Measurements from ENCODE around the gene BBS7. TPM values are rescaled to one million over a fixed set of nuclear protein-coding genes. Genes with fewer than 3 reads are reported as not detected.

BBS7 gene
- total and polyA plus RNA-seq, 9 of the 15 experiments (the other 6 are each of a cell fraction or from before 2014, with no cell fraction given), result 13.4 to 25.8 (median 16.4) TPM

- TF ChIP-seq GTF3C2 (IDR thresholded peaks at IDR 0.05; ENCODE audit: borderline replicate concordance, extremely low read depth, insufficient read length) (no peak), BCOR (IDR thresholded peaks at IDR 0.05) (peak; percentile 94), JUN (IDR thresholded peaks at IDR 0.05; ENCODE audit: borderline replicate concordance, low read depth, low read length) (0 out of 2 replicates have a peak, but pooled peaks have one; percentile 23), JUN (CRISPR knock-in tag; IDR thresholded peaks at IDR 0.05; ENCODE audit: borderline replicate concordance) (no peak), MAFK (IDR thresholded peaks at IDR 0.05; ENCODE audit: low read length) (peak; percentile 55; the same call in 1 of the 2 replicates), RAD51 (IDR thresholded peaks at IDR 0.05; ENCODE audit: borderline replicate concordance, low read depth) (peak; percentile 88), RBM34 (IDR thresholded peaks at IDR 0.05; ENCODE audit: borderline replicate concordance, insufficient read depth, low read length) (no peak), WHSC1 (IDR thresholded peaks at IDR 0.05; ENCODE audit: low read length) (no peak), YBX1 (IDR thresholded peaks at IDR 0.05) (no peak), OTX1 (CRISPR knock-in tag; IDR thresholded peaks at IDR 0.05) (no peak), MBD1 (CRISPR knock-in tag; IDR thresholded peaks at IDR 0.05) (no peak), ZNF3 (CRISPR knock-in tag; IDR thresholded peaks at IDR 0.05) (no peak), TFE3 (CRISPR knock-in tag; IDR thresholded peaks at IDR 0.05) (peak; percentile 71), PHF8 (IDR thresholded peaks at IDR 0.05; ENCODE audit: borderline replicate concordance, low read length) (no peak), ZNF280A (IDR thresholded peaks at IDR 0.05; ENCODE audit: low read depth, partially characterized antibody) (no peak), NELFE (IDR thresholded peaks at IDR 0.05; ENCODE audit: insufficient read depth, insufficient read length) (no peak), PRPF4 (IDR thresholded peaks at IDR 0.05; ENCODE audit: insufficient read depth, low read depth, low read length, poor library complexity, severe bottlenecking) (no peak), PTRF (tag; IDR thresholded peaks at IDR 0.05) (no peak), ZNF512 (tag; IDR thresholded peaks at IDR 0.05) (no peak), PHF20 (IDR thresholded peaks at IDR 0.05; ENCODE audit: partially characterized antibody) (no peak)
Observed at GRCh38 chr4:121790976-121791375, 79.3 kb downstream of the BBS7 start (continued).
